GM23338 (cell line): ENCODE results near the gene NAA11. TPM values are rescaled to one million over a fixed set of nuclear protein-coding genes. Genes with fewer than 3 reads are reported as not detected.

Experiments
- polyA plus RNA-seq: library from polyadenylated mRNA; unstranded; fragments of >200 nt; fragmentation: Nextera tagmentation; extraction: Ambion mirVana; gene quantifications from 2 replicates; pipeline ENCODE4 v1.2.1, GENCODE V29; 2016
- total RNA-seq: library from RNA; depleted of rRNA; stranded (reverse); fragments of >200 nt; shearing (Covaris generic); gene quantifications from 2 replicates; pipeline ENCODE4 v1.2.3, GENCODE V29; 2014; rRNA removed

NAA11 gene
- total and polyA plus RNA-seq, 2 experiments from 2014 or later = not detected

Other genes starting within 250 kb of the NAA11 start
- gene GK2, start 82.2 kb upstream of the NAA11 start, total RNA-seq = not detected in 2 replicates
- gene GK2, start 82.2 kb upstream of the NAA11 start, polyA plus RNA-seq = not detected in 2 replicates